Measurements from ENCODE around the gene ALDH16A1.

GRCh38 chr19:49433240-49433901, 19.7 kb upstream of the ALDH16A1 start:
- TF ChIP-seq SRF (IDR thresholded peaks at IDR 0.05; ENCODE audit: low read depth in 2 of 2, low read length in 2 of 2) (no peak), BHLHE40 (IDR thresholded peaks at IDR 0.05; ENCODE audit: borderline replicate concordance in 1 of 2, low read depth in 2 of 2, low read length in 1 of 2) (no peak)
- TF ChIP-seq, protein P1, sequence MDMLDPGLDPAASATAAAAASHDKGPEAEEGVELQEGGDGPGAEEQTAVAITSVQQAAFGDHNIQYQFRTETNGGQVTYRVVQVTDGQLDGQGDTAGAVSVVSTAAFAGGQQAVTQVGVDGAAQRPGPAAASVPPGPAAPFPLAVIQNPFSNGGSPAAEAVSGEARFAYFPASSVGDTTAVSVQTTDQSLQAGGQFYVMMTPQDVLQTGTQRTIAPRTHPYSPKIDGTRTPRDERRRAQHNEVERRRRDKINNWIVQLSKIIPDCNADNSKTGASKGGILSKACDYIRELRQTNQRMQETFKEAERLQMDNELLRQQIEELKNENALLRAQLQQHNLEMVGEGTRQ (IDR thresholded peaks at IDR 0.05; ENCODE audit: borderline replicate concordance, low read depth, low read length) = no peak
- TF ChIP-seq, protein P2, sequence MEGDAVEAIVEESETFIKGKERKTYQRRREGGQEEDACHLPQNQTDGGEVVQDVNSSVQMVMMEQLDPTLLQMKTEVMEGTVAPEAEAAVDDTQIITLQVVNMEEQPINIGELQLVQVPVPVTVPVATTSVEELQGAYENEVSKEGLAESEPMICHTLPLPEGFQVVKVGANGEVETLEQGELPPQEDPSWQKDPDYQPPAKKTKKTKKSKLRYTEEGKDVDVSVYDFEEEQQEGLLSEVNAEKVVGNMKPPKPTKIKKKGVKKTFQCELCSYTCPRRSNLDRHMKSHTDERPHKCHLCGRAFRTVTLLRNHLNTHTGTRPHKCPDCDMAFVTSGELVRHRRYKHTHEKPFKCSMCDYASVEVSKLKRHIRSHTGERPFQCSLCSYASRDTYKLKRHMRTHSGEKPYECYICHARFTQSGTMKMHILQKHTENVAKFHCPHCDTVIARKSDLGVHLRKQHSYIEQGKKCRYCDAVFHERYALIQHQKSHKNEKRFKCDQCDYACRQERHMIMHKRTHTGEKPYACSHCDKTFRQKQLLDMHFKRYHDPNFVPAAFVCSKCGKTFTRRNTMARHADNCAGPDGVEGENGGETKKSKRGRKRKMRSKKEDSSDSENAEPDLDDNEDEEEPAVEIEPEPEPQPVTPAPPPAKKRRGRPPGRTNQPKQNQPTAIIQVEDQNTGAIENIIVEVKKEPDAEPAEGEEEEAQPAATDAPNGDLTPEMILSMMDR (IDR thresholded peaks at IDR 0.05 in 2 of 3, conservative IDR thresholded peaks at IDR 0.05 in 1 of 3; ENCODE audit: control insufficient read depth in 2 of 3, extremely low read depth in 1 of 3, insufficient read depth in 1 of 3, low read depth in 3 of 3, low read length in 3 of 3) = no peak
- TF ChIP-seq, protein P3, sequence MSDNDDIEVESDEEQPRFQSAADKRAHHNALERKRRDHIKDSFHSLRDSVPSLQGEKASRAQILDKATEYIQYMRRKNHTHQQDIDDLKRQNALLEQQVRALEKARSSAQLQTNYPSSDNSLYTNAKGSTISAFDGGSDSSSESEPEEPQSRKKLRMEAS (IDR thresholded peaks at IDR 0.05; ENCODE audit: low read depth, low read length) = no peak

Measured in GM12878 (cell line).